ENCODE data around the gene TNFRSF8.

TNFRSF8 gene

DNA sequence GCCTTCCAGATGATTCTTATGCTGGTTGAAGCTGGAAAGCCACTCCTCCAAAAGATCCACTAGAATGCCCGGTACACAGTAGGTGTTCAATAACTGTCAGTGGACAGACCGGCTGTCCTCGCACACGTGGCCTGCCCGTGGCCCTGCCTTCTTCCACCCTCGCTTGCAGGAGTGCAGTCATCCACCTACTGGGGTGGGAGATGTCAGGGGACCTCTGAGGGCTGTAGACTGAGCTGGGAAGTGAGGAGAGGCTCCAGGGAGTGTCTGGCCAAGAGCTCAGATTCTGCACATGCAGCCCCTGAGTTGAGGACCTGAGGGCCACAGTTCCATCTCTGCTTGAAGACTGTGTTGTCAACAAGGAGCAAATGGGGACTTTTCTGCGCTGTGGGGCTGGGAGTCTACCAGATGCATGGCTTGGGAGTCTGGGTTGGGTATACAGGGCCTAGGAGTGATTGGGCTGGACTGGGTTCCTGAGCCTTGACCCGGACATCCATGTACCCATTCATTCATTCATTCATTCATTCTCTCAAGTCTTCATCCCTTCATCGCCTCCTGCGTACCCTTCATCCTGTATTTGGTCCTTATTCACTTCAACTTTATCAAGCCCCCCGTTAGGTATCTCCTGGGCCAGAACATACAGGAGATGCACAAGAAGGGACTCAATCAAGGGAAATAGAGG, 99.5 kb downstream of the TNFRSF8 start:
- no peak for DNase-seq

- no peak for DNase-seq
These were observed 100.1 kb downstream of the TNFRSF8 start for GRCh38 chr1:12163210-12163609.

GRCh38 chr1:12164210-12164609, 101.1 kb downstream of the TNFRSF8 start:
- no peak for DNase-seq

- no peak for DNase-seq
These were observed 102.2 kb downstream of the TNFRSF8 start for GRCh38 chr1:12165342-12165741.

DNA sequence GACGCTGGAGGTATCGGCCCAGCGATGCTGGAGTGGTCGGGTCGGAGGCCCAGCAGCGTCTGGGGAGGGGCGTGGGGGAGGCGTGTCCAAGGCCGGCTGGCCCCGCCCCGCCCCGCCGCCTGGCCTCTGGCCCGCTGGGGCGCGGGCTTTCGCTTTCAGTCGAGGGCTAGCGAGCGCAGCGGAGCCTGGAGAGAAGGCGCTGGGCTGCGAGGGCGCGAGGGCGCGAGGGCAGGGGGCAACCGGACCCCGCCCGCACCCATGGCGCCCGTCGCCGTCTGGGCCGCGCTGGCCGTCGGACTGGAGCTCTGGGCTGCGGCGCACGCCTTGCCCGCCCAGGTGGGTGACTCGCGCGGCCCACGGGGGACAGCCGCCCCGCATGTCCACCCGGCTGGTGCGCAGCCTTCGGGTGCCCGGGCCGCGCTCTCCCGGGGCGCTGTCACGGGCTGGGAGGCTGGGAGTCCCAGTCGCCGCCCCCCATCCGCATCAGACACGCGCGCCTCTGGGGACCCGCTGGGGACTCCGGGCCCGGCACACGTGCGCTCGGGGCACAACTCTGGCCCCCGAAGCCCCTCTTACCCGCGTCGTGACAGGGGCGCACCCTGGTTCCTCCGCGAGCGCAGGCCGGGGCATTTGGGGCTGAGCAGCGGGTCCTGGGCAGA, 103.9 kb downstream of the TNFRSF8 start, which contains the start of gene TNFRSF1B:
Gene TNFRSF1B, plus strand, starts transcription at position 158 of the 659 bp plus-strand sequence. Its CDS starts 101 bp downstream, at position 259.
- DNase-seq, result peak; percentile 45

GRCh38 chr1:12167493-12168429, 104.7 kb downstream of the TNFRSF8 start:
- DNase-seq, result no peak

- DNase-seq, result no peak
These were observed 105.5 kb downstream of the TNFRSF8 start for GRCh38 chr1:12168451-12169160.

GRCh38 chr1:12169442-12170135, 106.5 kb downstream of the TNFRSF8 start:
- DNase-seq, result no peak

DNA sequence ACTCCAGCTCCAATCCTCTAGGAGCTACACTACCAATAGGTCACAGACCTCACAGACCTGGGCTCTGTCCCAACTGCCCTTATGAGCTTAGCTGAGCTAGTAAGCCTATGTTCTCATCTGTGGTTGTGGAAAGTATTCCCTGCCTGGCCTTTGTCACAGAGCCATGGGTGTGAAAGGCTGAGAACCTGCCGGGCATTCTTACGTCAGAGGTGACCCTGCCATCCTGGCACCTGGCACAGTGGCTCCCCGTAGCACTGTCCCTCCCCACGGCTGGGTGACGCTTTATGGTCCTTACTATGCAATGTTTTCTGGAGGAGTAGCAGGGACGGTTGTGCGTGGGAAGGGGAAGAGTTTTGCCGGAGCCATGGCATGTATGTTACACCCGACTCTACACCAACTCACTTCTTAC, 107.2 kb downstream of the TNFRSF8 start:
- no peak for DNase-seq

DNA sequence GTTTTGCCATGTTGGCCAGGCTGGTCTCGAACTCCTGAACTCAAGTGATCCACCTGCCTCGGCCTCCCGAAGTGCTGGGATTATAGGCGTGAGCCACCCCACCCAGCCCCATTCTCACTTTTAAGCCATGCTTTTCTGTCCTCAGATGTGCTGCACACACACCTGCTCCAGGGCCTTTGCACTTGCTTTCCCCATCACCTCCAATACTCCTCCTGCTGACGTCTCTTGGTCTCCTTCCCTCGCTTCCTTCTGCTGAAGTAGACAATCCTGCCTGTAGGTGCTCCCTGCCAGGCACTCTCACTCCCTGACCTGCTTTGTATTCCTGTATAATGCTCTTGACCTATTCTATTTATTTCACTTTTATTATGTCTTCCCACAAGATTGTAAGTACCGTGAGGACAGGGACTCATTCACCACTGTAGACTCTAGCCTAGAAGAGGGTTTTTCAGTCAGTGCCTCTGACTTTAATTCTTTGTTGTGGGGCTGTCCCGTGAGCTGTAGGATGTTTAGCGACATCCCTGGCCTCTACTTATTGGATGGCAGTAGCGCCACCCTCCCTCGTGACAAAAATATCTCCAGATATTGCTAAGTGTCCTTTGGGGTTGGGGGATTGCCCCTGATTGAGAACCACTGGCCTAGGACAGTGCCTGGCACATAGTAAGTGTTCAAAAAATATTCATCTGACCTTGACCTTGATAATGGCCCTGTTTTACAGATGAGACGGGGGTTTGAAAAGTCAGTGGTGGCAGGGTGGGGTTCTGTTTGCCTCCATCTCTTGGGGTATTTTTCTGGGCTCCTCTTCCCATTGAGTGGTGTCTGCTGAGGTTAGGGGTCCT, 108.3 kb downstream of the TNFRSF8 start:
- DNase-seq, result no peak

DNA sequence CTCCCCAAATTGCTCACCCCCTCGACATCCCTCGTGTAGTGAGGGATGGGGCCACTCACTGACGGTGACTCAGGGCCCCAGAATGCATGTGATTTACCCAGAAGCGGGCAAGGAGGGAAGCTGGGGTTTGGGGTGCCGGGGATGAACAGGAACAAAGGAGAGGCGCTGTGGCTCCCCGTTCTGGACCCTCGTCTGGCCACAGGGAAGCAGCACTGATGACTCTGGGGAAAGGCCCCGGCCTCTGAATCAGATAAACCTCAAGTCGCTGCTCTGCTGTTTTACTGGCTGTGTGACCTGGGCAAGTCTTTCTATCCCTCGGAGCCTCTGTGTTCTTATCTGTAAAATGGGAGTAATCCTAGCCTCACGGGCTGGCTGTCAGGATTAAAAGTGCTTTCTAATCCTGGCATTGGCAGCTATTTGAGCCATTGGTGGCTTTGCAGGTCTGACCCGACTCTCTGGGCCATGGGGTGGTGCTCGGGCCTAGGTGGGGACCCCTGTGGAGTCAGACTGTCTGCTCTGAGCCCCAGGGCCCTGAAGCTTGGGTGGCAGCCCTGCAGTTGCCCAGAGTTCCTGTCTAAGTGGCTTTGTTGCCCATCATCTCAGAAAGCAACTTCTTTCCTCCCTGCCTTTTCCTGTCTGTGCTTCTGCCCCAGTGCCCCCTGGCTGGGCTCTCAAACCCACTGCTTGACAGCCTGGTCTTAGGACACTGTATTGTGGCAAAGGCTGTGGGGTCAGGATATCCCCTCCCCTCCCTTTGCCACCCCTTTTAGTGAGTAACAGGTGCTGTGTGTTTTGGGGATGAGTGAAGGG, 109.1 kb downstream of the TNFRSF8 start:
- no peak for DNase-seq

DNA sequence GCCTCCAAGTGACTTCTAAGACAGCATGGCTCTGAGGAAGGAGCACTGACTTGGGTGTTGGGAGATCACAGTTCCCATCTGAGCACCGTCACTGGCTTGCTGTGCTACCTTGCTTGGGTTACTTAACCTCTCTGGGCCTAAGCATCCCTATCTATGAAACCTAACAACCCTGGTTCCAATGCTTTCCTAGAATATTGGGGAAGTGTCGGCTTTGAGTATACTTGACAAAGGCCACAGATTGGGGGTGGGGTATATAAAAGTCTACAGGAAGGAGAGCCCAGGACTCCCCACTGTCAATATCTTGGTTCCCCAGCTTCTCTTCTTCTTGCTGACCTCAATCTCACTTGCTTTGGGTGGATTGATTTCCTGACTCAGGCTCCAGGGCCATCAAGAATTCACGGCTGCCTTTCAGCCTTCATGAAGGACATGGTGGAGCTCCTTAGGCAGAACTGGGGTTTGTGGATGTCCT, 110.0 kb downstream of the TNFRSF8 start:
- DNase-seq, result no peak

GRCh38 chr1:12173631-12174121, 110.6 kb downstream of the TNFRSF8 start:
- DNase-seq, result no peak

DNA sequence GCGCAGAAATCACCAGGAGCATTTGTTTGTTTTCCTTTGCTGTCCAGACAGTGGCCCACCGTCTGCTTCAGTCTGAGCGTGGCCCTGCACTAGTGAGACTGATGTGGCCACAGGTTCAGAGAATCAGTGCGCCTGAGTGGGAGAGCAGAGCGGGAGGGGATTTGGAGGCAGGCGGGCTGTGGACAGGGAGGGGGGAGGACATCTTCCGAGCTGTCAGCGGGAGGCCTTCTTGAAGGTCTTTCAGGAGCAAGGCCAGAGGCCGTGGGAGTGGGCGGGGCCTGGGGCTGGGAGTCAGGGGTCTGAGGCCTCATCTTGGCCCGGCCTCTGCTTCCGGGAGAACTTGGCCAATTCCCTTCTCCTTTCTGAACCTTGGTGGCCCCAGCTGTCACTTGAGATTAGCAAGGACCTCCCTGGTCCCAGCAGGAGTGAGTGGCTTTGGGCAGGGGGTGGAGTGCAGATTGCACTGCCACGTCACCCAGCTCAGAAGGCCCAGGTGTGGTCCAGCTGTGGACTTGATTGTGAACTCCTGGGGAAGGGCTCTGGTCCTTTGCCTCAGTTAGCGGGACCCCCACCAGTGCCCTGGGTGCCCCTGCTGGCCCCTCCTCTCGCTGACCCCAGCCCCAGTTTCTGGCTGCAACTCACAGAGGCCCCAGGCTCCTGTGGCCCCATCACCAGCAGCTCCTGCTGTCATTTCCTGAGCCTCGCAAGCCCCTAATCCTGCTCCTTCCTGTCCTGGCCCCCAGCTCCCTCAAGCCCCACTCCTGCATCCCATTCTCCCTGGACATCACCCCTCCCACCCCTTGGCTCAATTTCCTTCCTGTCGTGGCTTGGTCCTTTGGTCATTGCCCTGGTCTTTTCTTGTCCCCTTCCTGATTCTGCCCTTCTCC, 112.1 kb downstream of the TNFRSF8 start:
- DNase-seq, result no peak

GRCh38 chr1:12176298-12177118, 113.4 kb downstream of the TNFRSF8 start:
- no peak for DNase-seq

GRCh38 chr1:12177156-12177998, 114.3 kb downstream of the TNFRSF8 start:
- DNase-seq, result no peak

- DNase-seq, result peak; percentile 79
These were observed 114.9 kb downstream of the TNFRSF8 start for GRCh38 chr1:12177999-12178441.
